ENCODE data around the gene SAXO1.

- TF ChIP-seq POLR2AphosphoS5 (IDR thresholded peaks at IDR 0.05) (no peak), CTCF (IDR thresholded peaks at IDR 0.05 in 8 of 11, conservative IDR thresholded peaks at IDR 0.05 in 3 of 11) (no peak), POLR2A (IDR thresholded peaks at IDR 0.05) (no peak)
Measured at GRCh38 chr9:18909140-18910018, 123.6 kb downstream of the SAXO1 start.
